Body of pancreas (tissue), 4 donors: ENCODE measurements around the gene SOCS2.

Source experiments
- POLR2A ChIP-seq, 3 donors: fragments of 450-650 bp; IDR thresholded peaks; one replicate each; pipeline ENCODE4 v1.6.1; 2016; ENCODE audit warnings: antibody characterized with exemption in 3 of 3, mild to moderate bottlenecking in 2 of 3
- TF ChIP-seq, protein P1 (sequence below), 7 experiments: fragments of 450-650 bp in 4 of 7; fragments of 200-600 bp in 3 of 7; sonication (generic) in 3 of 7; IDR thresholded peaks; one replicate each; pipeline ENCODE4 v1.5.1; 2016 to 2019; ENCODE audit warnings: antibody characterized with exemption in 7 of 7

DNA sequence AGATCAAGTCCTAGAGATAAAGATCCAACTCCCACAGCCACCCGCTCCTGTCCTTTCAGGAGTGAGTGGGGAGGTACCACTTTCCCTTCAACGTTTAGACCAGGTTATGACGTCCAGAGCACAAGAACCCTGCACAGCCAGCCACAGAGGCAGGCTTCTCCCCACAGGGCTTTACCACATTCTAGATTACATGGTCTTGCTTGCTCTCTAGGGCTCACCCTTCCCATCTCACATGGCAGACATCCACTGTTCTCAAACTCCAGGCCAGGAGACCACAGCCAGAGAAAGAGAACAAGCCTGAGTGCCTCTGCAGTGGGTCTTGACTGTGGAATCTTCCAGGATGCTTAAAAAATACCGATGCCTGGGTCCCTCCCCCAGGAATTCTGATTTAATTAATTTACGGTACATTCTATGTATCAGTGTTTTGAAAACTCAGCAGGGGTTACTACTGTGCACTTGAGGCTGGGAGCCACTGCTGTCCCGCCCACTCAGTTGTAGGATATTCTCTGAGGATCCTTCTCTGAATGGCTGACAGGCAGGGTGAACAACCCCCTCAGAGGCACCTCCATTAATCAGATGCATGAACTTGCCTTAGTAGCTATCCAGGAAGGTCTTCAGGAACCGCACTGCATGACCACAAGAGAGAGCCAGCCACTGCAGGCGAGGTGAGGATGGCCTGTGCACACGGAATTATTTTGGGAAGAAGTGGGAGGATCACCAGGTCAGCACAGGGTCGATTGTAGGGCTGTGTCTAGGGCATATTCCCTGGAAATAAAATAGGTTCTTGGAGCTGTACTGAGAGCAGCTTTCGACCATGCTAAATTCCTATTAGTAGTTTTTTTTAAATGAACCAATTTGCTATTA lies 21.5 kb upstream of the SOCS2 start:
- TF ChIP-seq, protein P1, sequence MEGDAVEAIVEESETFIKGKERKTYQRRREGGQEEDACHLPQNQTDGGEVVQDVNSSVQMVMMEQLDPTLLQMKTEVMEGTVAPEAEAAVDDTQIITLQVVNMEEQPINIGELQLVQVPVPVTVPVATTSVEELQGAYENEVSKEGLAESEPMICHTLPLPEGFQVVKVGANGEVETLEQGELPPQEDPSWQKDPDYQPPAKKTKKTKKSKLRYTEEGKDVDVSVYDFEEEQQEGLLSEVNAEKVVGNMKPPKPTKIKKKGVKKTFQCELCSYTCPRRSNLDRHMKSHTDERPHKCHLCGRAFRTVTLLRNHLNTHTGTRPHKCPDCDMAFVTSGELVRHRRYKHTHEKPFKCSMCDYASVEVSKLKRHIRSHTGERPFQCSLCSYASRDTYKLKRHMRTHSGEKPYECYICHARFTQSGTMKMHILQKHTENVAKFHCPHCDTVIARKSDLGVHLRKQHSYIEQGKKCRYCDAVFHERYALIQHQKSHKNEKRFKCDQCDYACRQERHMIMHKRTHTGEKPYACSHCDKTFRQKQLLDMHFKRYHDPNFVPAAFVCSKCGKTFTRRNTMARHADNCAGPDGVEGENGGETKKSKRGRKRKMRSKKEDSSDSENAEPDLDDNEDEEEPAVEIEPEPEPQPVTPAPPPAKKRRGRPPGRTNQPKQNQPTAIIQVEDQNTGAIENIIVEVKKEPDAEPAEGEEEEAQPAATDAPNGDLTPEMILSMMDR (IDR thresholded peaks at IDR 0.05), result no peak
- no peak for TF ChIP-seq POLR2A (IDR thresholded peaks at IDR 0.05)
